Mesenchymal stem cell (in vitro differentiated cells and primary cell): ENCODE measurements around the gene JMJD6. TPM values are rescaled to one million over a fixed set of nuclear protein-coding genes. Genes with fewer than 3 reads are reported as not detected.

Source experiments
- DNase-seq: peaks from one replicate; pipeline ENCODE4 v3.0.0-alpha.2; 2013
- H2AFZ ChIP-seq: one replicate; pipeline ENCODE4 v1.6.1; 2013; ENCODE audit warnings: low read depth, mild to moderate bottlenecking, control low read depth, inconsistent platforms, low read length, moderate library complexity
- H2AK5ac ChIP-seq: 2 replicates; pipeline ENCODE4 v1.6.1; 2013; ENCODE audit warnings: low read length, moderate library complexity, mild to moderate bottlenecking, inconsistent platforms; ENCODE audit not compliant: severe bottlenecking
- H2BK120ac ChIP-seq: one replicate; pipeline ENCODE4 v1.6.1; 2013; ENCODE audit warnings: low read depth, mild to moderate bottlenecking, inconsistent platforms, low read length, moderate library complexity
- H2BK12ac ChIP-seq, 2 experiments: one replicate each; pipeline ENCODE4 v1.6.1; 2013; ENCODE audit warnings: inconsistent platforms in 2 of 2, low read length in 2 of 2, mild to moderate bottlenecking in 2 of 2, moderate library complexity in 2 of 2, control low read depth in 1 of 2
- H2BK15ac ChIP-seq: one replicate; pipeline ENCODE4 v1.6.1; 2013; ENCODE audit warnings: mild to moderate bottlenecking, low read depth, inconsistent platforms; ENCODE audit not compliant: poor library complexity, severe bottlenecking
- H2BK5ac ChIP-seq: 2 replicates; pipeline ENCODE4 v1.6.1; 2013; ENCODE audit warnings: low read depth, mild to moderate bottlenecking, low read length, control low read depth, inconsistent platforms; ENCODE audit not compliant: poor library complexity, severe bottlenecking
- H3K14ac ChIP-seq, 2 experiments: one replicate each; pipeline ENCODE4 v1.6.1; 2013; ENCODE audit warnings: inconsistent platforms in 2 of 2, low read length in 2 of 2, control low read depth in 1 of 2, mild to moderate bottlenecking in 1 of 2, moderate library complexity in 1 of 2
- H3K18ac ChIP-seq, 2 experiments: one replicate each; pipeline ENCODE4 v1.6.1; 2013; ENCODE audit warnings: inconsistent platforms in 2 of 2, low read length in 2 of 2, control low read depth in 1 of 2, low read depth in 1 of 2, mild to moderate bottlenecking in 1 of 2
- H3K23ac ChIP-seq, 2 experiments: one replicate each; pipeline ENCODE4 v1.6.1; 2013; ENCODE audit warnings: inconsistent platforms in 2 of 2, low read length in 2 of 2, mild to moderate bottlenecking in 2 of 2, moderate library complexity in 2 of 2, control low read depth in 1 of 2
- H3K27ac ChIP-seq: 2 replicates; pipeline ENCODE4 v1.5.1; 2013; ENCODE audit warnings: mild to moderate bottlenecking, moderate library complexity, low read length, control low read depth, inconsistent platforms; ENCODE audit not compliant: poor library complexity, severe bottlenecking
- H3K27me3 ChIP-seq, 2 experiments: 2 replicates each; pipeline versions ENCODE4 v1.6.1 to v1.7.0; 2013; ENCODE audit warnings: low read length in 2 of 2, mild to moderate bottlenecking in 2 of 2, moderate library complexity in 2 of 2, control low read depth in 1 of 2, inconsistent platforms in 1 of 2; ENCODE audit not compliant: control insufficient read depth in 1 of 2, insufficient read depth in 1 of 2
- H3K36me3 ChIP-seq, 2 experiments: 2 replicates each; pipeline versions ENCODE4 v1.6.1 to v1.7.0; 2013; ENCODE audit warnings: low read length in 2 of 2, control low read depth in 1 of 2, inconsistent platforms in 1 of 2, low read depth in 1 of 2, mild to moderate bottlenecking in 1 of 2; ENCODE audit not compliant: insufficient read depth in 2 of 2, control insufficient read depth in 1 of 2
- H3K4ac ChIP-seq, 2 experiments: one replicate each; pipeline ENCODE4 v1.6.1; 2013; ENCODE audit warnings: inconsistent platforms in 2 of 2, low read length in 2 of 2, mild to moderate bottlenecking in 2 of 2, moderate library complexity in 2 of 2, control low read depth in 1 of 2, low read depth in 1 of 2
- H3K4me1 ChIP-seq: 2 replicates; pipeline ENCODE4 v1.6.1; 2013; ENCODE audit warnings: low read depth, low read length, control low read depth; ENCODE audit not compliant: control insufficient read depth, insufficient read depth
- H3K4me2 ChIP-seq: 2 replicates; pipeline ENCODE4 v1.6.1; 2013; ENCODE audit warnings: low read length, mild to moderate bottlenecking, inconsistent platforms; ENCODE audit not compliant: poor library complexity, severe bottlenecking
- H3K4me3 ChIP-seq, 2 experiments: 2 replicates each; pipeline versions ENCODE4 v1.5.1 to v1.7.0; 2013; ENCODE audit warnings: low read length in 2 of 2, mild to moderate bottlenecking in 2 of 2, control low read depth in 1 of 2, low read depth in 1 of 2; ENCODE audit not compliant: insufficient read depth in 1 of 2
- H3K79me1 ChIP-seq: replicated peaks from 2 replicates; pipeline ENCODE4 v1.6.1; 2013; ENCODE audit warnings: mild to moderate bottlenecking, control low read depth, low read length, inconsistent platforms; ENCODE audit not compliant: poor library complexity, severe bottlenecking
- H3K9ac ChIP-seq: 2 replicates; pipeline ENCODE4 v1.7.0; 2013; ENCODE audit warnings: mild to moderate bottlenecking, low read length, moderate library complexity
- H3K9me3 ChIP-seq: 2 replicates; pipeline ENCODE4 v1.7.0; 2013; ENCODE audit warnings: mild to moderate bottlenecking, low read length; ENCODE audit not compliant: control insufficient read depth
- H4K8ac ChIP-seq: one replicate; pipeline ENCODE4 v1.6.1; 2013; ENCODE audit warnings: inconsistent platforms, mild to moderate bottlenecking, low read length, moderate library complexity
- H4K91ac ChIP-seq: one replicate; pipeline ENCODE4 v1.6.1; 2013; ENCODE audit warnings: mild to moderate bottlenecking, low read length, inconsistent platforms
- WGBS: methylation state at CpG from one replicate; pipeline ENCODE4 v1.1.7; 2013; ENCODE audit warnings: mixed read lengths; 5-methylcytosine and 5-hydroxymethylcytosine counted together
- polyA plus RNA-seq, 2 experiments: library from polyadenylated mRNA; stranded (reverse); fragments of 200-250 nt; gene quantifications; one replicate each; pipeline ENCODE4 v1.2.3, GENCODE V29; 2013

The JMJD6 gene
- 23.3 TPM for polyA plus RNA-seq (2013, experiment 1 of 2)
- polyA plus RNA-seq (2013, experiment 2 of 2): 24.1 TPM

DNA sequence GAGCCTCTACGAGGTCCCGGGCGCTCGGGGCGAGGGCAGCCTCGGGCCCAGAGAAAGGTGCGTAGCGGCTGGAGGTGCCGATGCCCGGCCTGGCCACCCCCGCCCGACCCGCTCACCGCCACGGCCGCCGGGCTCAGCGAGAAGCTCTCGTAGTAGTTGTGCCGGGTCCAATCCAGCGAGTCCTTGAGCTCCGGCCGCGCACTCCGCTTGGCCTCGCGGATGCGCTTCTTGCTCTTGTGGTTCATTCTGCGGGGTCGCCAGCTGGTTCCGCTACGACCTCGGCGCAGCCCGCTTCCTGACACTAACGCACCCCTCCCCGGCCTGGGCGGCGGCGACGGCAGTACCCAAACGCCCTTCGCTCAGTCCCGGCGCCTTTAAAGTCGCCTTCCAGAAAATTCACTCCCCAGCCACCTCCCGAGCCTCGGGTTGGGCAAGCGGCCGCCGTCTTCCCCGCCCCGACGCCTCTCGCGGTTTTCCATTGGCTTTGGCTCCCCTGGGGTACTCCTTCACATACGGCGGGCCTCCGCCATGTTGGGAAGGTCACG lies at the start of gene JMJD6:
JMJD6 (minus strand) TSS at position 376 of the 545 bp plus-strand sequence; CDS start at position 245, 131 bp downstream.
- H4K8ac ChIP-seq: peak within 1 kb of the TSS; percentile 97
- peak within 1 kb of the TSS; percentile 99 for H3K18ac ChIP-seq
- no peaks in the 10 kb centered on the region for H3K9me3 ChIP-seq
- peak within 1 kb of the TSS; percentile 77 for H2AK5ac ChIP-seq
- H3K36me3 ChIP-seq: peaks cover 32 to 53% of the 10 kb centered on the region in 2 experiments
- no peaks in the 10 kb centered on the region for H3K27me3 ChIP-seq
- peak within 1 kb of the TSS; percentile 98 for H3K4ac ChIP-seq
- peak; percentile 97 for DNase-seq
- peak within 1 kb of the TSS; percentile 89 for H2AFZ ChIP-seq
- H3K4me2 ChIP-seq: peak within 1 kb of the TSS; percentile 96
- WGBS: under 1% methylated on average over 50 of the region's 60 CpGs
- peak within 1 kb of the TSS; percentile 97 to 99 for H3K4me3 ChIP-seq
- H2BK120ac ChIP-seq: peak within 1 kb of the TSS; percentile 89
- H3K79me1 ChIP-seq: peaks cover 11% of the 10 kb centered on the region
- H2BK12ac ChIP-seq: peak within 1 kb of the TSS; percentile 66 to 80
- peak within 1 kb of the TSS; percentile 94 for H3K9ac ChIP-seq
- H4K91ac ChIP-seq: peak within 1 kb of the TSS; percentile 98
- peak within 1 kb of the TSS; percentile 94 for H2BK15ac ChIP-seq
- H3K14ac ChIP-seq: peak within 1 kb of the TSS; percentile 95 to 97
- H3K4me1 ChIP-seq: peaks cover 16% of the 10 kb centered on the region
- peak within 1 kb of the TSS; percentile 97 for H2BK5ac ChIP-seq
- H3K27ac ChIP-seq: peak within 1 kb of the TSS; percentile 99
- peak within 1 kb of the TSS; percentile 79 to 100 for H3K23ac ChIP-seq

GRCh38 chr17:76775021-76775600 lies 48.7 kb upstream of the JMJD6 start:
- no peak overlapping the region for H3K14ac ChIP-seq
- no peak for DNase-seq
- no peak overlapping the region for H2BK15ac ChIP-seq
- H2BK12ac ChIP-seq: no peak overlapping the region
- H3K18ac ChIP-seq: no peak overlapping the region
- H2AFZ ChIP-seq: no peak overlapping the region
- no peak overlapping the region for H3K4ac ChIP-seq
- H4K91ac ChIP-seq: no peak overlapping the region
- H2BK5ac ChIP-seq: no peak overlapping the region
- H3K27me3 ChIP-seq: no peaks in the 10 kb centered on the region
- H3K23ac ChIP-seq: no peak overlapping the region
- H2BK120ac ChIP-seq: no peak overlapping the region
- H3K4me1 ChIP-seq: no peaks in the 10 kb centered on the region
- H3K9me3 ChIP-seq: no peaks in the 10 kb centered on the region
- no peak overlapping the region for H3K4me3 ChIP-seq
- H3K79me1 ChIP-seq: no peaks in the 10 kb centered on the region
- H2AK5ac ChIP-seq: no peak overlapping the region
- no peak overlapping the region for H4K8ac ChIP-seq
- no peak overlapping the region for H3K4me2 ChIP-seq
- peaks cover 19 to 56% of the 10 kb centered on the region in 2 experiments for H3K36me3 ChIP-seq
- no peak overlapping the region for H3K27ac ChIP-seq
- 93% methylated on average over 10 of the region's 10 CpGs for WGBS
- no peak overlapping the region for H3K9ac ChIP-seq

GRCh38 chr17:76772842-76773525 lies 46.6 kb upstream of the JMJD6 start:
- Histone ChIP-seq H2AFZ (no peak overlapping the region), H2BK12ac (no peak overlapping the region), H3K4me2 (no peak overlapping the region), H3K4me1 (no peaks in the 10 kb centered on the region), H2BK5ac (no peak overlapping the region), H4K8ac (peak overlapping the region; percentile 54), H2BK15ac (no peak overlapping the region), H3K9ac (peak overlapping the region; percentile 58), H3K36me3 (peaks cover 19 to 63% of the 10 kb centered on the region in 2 experiments), H3K4ac (no peak overlapping the region), H3K27me3 (no peaks in the 10 kb centered on the region), H3K4me3 (peak overlapping the region in 1 of 2 experiments; percentile 54), H3K18ac (peak overlapping the region in 1 of 2 experiments; percentile 75), H3K27ac (no peak overlapping the region), H3K23ac (no peak overlapping the region), H3K14ac (no peak overlapping the region), H2AK5ac (no peak overlapping the region), H3K79me1 (no peaks in the 10 kb centered on the region), H2BK120ac (no peak overlapping the region), H4K91ac (no peak overlapping the region), H3K9me3 (no peaks in the 10 kb centered on the region)
- 47% methylated on average over 6 of the region's 6 CpGs for WGBS
- peak; percentile 95 for DNase-seq

DNA sequence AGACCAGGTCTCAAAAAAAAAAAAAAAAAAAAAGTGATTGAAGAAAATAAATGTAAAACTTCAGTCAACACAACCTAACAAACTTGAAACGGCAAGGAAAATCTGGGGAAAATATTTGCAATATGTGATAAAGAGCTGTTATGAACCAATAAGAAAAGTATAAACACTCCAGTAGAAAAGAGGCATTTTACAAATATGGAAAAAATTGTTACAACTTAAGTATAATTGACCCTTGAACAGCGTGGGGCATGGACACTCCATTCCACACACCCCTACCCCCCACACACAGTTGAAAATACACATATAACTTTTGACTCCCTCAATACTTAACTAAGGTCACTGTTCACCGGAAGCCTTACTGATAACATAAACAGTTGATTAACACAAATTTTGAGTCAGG lies 32.2 kb upstream of the JMJD6 start:
- no peak overlapping the region for H4K91ac ChIP-seq
- H2BK120ac ChIP-seq: no peak overlapping the region
- no peak overlapping the region for H3K27ac ChIP-seq
- no peak overlapping the region for H2AK5ac ChIP-seq
- peaks cover 7 to 49% of the 10 kb centered on the region in 2 experiments for H3K36me3 ChIP-seq
- H4K8ac ChIP-seq: no peak overlapping the region
- H3K14ac ChIP-seq: no peak overlapping the region
- H3K4me1 ChIP-seq: peaks cover 3% of the 10 kb centered on the region
- no peak overlapping the region for H3K4ac ChIP-seq
- H3K9ac ChIP-seq: no peak overlapping the region
- no peak for DNase-seq
- H2BK5ac ChIP-seq: no peak overlapping the region
- H3K27me3 ChIP-seq: no peaks in the 10 kb centered on the region
- H3K79me1 ChIP-seq: no peaks in the 10 kb centered on the region
- no peak overlapping the region for H2BK12ac ChIP-seq
- H3K18ac ChIP-seq: no peak overlapping the region
- H2AFZ ChIP-seq: no peak overlapping the region
- no peak overlapping the region for H3K4me2 ChIP-seq
- H3K9me3 ChIP-seq: no peaks in the 10 kb centered on the region
- H3K23ac ChIP-seq: no peak overlapping the region
- H3K4me3 ChIP-seq: no peak overlapping the region
- WGBS: 100% methylated on average over 2 of the region's 3 CpGs
- H2BK15ac ChIP-seq: no peak overlapping the region
